Large intestine (tissue), 3 donors: ENCODE results near the gene MAGEB17. TPM values are rescaled to one million over a fixed set of nuclear protein-coding genes. Genes with fewer than 3 reads are reported as not detected.
A peak's percentile ranks its signal among the peaks of the same experiment; 100 is the strongest.
"Not testable (repeated sequence)": the region's sequence is repeated elsewhere in the genome, so short reads cannot be mapped to it uniquely, and the experiment has no call there.

ENCODE experiments used
- DNase-seq, 2 donors: peaks; one replicate each; pipeline versions ENCODE4 v3.0.0 to v3.0.0-alpha.2; 2013
- H3K27ac ChIP-seq: one replicate; pipeline ENCODE4 v1.5.1; 2013; ENCODE audit warnings: low read length
- H3K27me3 ChIP-seq: 2 replicates; pipeline ENCODE4 v1.6.1; 2013; ENCODE audit warnings: low read length; ENCODE audit not compliant: control insufficient read depth, insufficient read depth
- H3K36me3 ChIP-seq: 2 replicates; pipeline ENCODE4 v1.6.1; 2013; ENCODE audit warnings: low read length; ENCODE audit not compliant: control insufficient read depth, insufficient read depth
- H3K4me1 ChIP-seq: one replicate; pipeline ENCODE4 v1.6.1; 2013; ENCODE audit warnings: low read length; ENCODE audit not compliant: control insufficient read depth, insufficient read depth
- H3K4me3 ChIP-seq: one replicate; pipeline ENCODE4 v1.5.1; 2013; ENCODE audit warnings: low read length
- H3K9me3 ChIP-seq: one replicate; pipeline ENCODE4 v1.6.1; 2013; ENCODE audit warnings: mild to moderate bottlenecking, low read depth, low read length, moderate library complexity; ENCODE audit not compliant: control insufficient read depth
- WGBS: methylation state at CpG from one replicate; pipeline ENCODE4 v1.1.5; 2013; ENCODE audit warnings: low lambda C conversion rate; ENCODE audit not compliant: insufficient coverage; 5-methylcytosine and 5-hydroxymethylcytosine counted together
- polyA plus RNA-seq: library from polyadenylated mRNA; unstranded; fragments of 120-200 nt; gene quantifications from one replicate; pipeline ENCODE4 v1.2.1, GENCODE V29; 2013

MAGEB17 gene
- polyA plus RNA-seq, 1 donor, result not detected

GRCh38 chrX:16138108-16138427, 29.2 kb upstream of the MAGEB17 start:
- Histone ChIP-seq H3K9me3 (no peaks in the 10 kb centered on the region), H3K4me3 (no peak overlapping the region), H3K4me1 (no peaks in the 10 kb centered on the region), H3K36me3 (no peaks in the 10 kb centered on the region), H3K27ac (no peak overlapping the region), H3K27me3 (no peaks in the 10 kb centered on the region)
- no CpG with 5 or more reads among the region's 1 CpG for WGBS
- DNase-seq, result no peak

GRCh38 chrX:16140448-16140847, 26.8 kb upstream of the MAGEB17 start:
- no peaks in the 10 kb centered on the region for H3K9me3 ChIP-seq
- no peaks in the 10 kb centered on the region for H3K36me3 ChIP-seq
- no peaks in the 10 kb centered on the region for H3K4me1 ChIP-seq
- no peaks in the 10 kb centered on the region for H3K27me3 ChIP-seq
- H3K27ac ChIP-seq, result no peak overlapping the region
- WGBS, result no CpG with 5 or more reads among the region's 4 CpGs
- no peak overlapping the region for H3K4me3 ChIP-seq
- no peak for DNase-seq

GRCh38 chrX:16140983-16141382, 26.3 kb upstream of the MAGEB17 start:
- Histone ChIP-seq H3K4me1 (no peaks in the 10 kb centered on the region), H3K9me3 (no peaks in the 10 kb centered on the region), H3K4me3 (no peak overlapping the region), H3K27ac (no peak overlapping the region), H3K27me3 (no peaks in the 10 kb centered on the region), H3K36me3 (no peaks in the 10 kb centered on the region)
- DNase-seq, result no peak

- WGBS, result no CpG with 5 or more reads among the region's 4 CpGs
These were observed 25.6 kb upstream of the MAGEB17 start for GRCh38 chrX:16141422-16142245.

GRCh38 chrX:16142246-16142558, 25.1 kb upstream of the MAGEB17 start:
- no peaks in the 10 kb centered on the region for H3K9me3 ChIP-seq
- H3K36me3 ChIP-seq, result no peaks in the 10 kb centered on the region
- DNase-seq, result no peak
- no peak overlapping the region for H3K4me3 ChIP-seq
- no peak overlapping the region for H3K27ac ChIP-seq
- no peaks in the 10 kb centered on the region for H3K4me1 ChIP-seq
- H3K27me3 ChIP-seq, result no peaks in the 10 kb centered on the region

More at GRCh38 chrX:16141422-16142245, 25.6 kb upstream of the MAGEB17 start:
- H3K27ac ChIP-seq, result no peak overlapping the region
- no peaks in the 10 kb centered on the region for H3K36me3 ChIP-seq
- H3K4me1 ChIP-seq, result no peaks in the 10 kb centered on the region
- H3K9me3 ChIP-seq, result no peaks in the 10 kb centered on the region
- no peak for DNase-seq
- no peak overlapping the region for H3K4me3 ChIP-seq
- H3K27me3 ChIP-seq, result no peaks in the 10 kb centered on the region

- Histone ChIP-seq H3K4me3 (no peak overlapping the region), H3K4me1 (no peaks in the 10 kb centered on the region), H3K27me3 (no peaks in the 10 kb centered on the region), H3K9me3 (no peaks in the 10 kb centered on the region), H3K36me3 (no peaks in the 10 kb centered on the region), H3K27ac (no peak overlapping the region)
- no peak for DNase-seq
These were observed 23.3 kb upstream of the MAGEB17 start for GRCh38 chrX:16143968-16144367.

GRCh38 chrX:16144420-16144819, 22.9 kb upstream of the MAGEB17 start:
- WGBS, result no CpG with 5 or more reads among the region's 2 CpGs
- DNase-seq, result no peak
- no peaks in the 10 kb centered on the region for H3K36me3 ChIP-seq
- no peak overlapping the region for H3K4me3 ChIP-seq
- H3K9me3 ChIP-seq, result no peaks in the 10 kb centered on the region
- H3K4me1 ChIP-seq, result no peaks in the 10 kb centered on the region
- H3K27ac ChIP-seq, result no peak overlapping the region
- H3K27me3 ChIP-seq, result no peaks in the 10 kb centered on the region

GRCh38 chrX:16145093-16145492, 22.2 kb upstream of the MAGEB17 start:
- H3K4me1 ChIP-seq, DNase-seq, H3K36me3 ChIP-seq, H3K27ac ChIP-seq, H3K4me3 ChIP-seq, H3K27me3 ChIP-seq, H3K9me3 ChIP-seq: not testable (repeated sequence)
- WGBS, result no CpG with 5 or more reads among the region's 1 CpG

- Histone ChIP-seq H3K4me3 (no peak overlapping the region), H3K9me3 (no peaks in the 10 kb centered on the region), H3K36me3 (no peaks in the 10 kb centered on the region), H3K27me3 (no peaks in the 10 kb centered on the region), H3K27ac (no peak overlapping the region), H3K4me1 (no peaks in the 10 kb centered on the region)
- DNase-seq, result no peak
These were observed 21.6 kb upstream of the MAGEB17 start for GRCh38 chrX:16145656-16146055.

- no peak overlapping the region for H3K27ac ChIP-seq
- H3K36me3 ChIP-seq, result no peaks in the 10 kb centered on the region
- H3K27me3 ChIP-seq, result no peaks in the 10 kb centered on the region
- H3K4me3 ChIP-seq, result no peak overlapping the region
- H3K9me3 ChIP-seq, result no peaks in the 10 kb centered on the region
- DNase-seq, result no peak
- no peaks in the 10 kb centered on the region for H3K4me1 ChIP-seq
- 86% methylated on average over 1 of the region's 3 CpGs for WGBS
These were observed 18.4 kb upstream of the MAGEB17 start for GRCh38 chrX:16148896-16149295.

- Histone ChIP-seq H3K4me3 (no peak overlapping the region), H3K4me1 (no peaks in the 10 kb centered on the region), H3K36me3 (no peaks in the 10 kb centered on the region), H3K27ac (no peak overlapping the region), H3K27me3 (no peaks in the 10 kb centered on the region), H3K9me3 (no peaks in the 10 kb centered on the region)
- DNase-seq, result peak in 1 of 2 donors; percentile 1
- WGBS, result no CpG with 5 or more reads among the region's 5 CpGs
These were observed 11.6 kb upstream of the MAGEB17 start for GRCh38 chrX:16155581-16156096.
